HG03103 (cell line): ENCODE measurements around the gene RSBN1.
"Not testable (repeated sequence)": the region's sequence is repeated elsewhere in the genome, so short reads cannot be mapped to it uniquely, and the experiment has no call there.

Source experiments
- ATAC-seq: cut with Tn5 transposase; IDR thresholded peaks from one replicate; pipeline ENCODE4 v1.9.1; 2021; ENCODE audit warnings: low read depth; ENCODE audit not compliant: unreplicated experiment

The RSBN1 gene

DNA sequence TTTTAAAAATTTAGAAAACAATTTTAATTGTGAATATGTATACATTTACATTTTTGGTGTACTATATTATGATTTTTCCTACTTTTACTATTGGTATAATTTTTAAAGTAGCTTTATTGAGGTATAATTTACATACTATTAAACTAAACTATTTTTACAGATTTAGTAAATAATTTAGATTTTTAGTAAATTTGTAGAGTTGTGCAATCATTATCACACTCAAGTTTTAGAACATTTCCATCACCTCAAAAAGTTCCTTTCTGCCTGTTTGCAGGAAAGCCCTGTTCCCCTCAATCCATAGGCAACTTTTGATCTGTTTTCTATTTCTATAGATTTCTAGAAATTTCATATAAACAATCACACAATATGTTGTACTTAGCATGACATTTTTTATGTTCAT, 61.2 kb downstream of the RSBN1 start:
- no peak for ATAC-seq

DNA sequence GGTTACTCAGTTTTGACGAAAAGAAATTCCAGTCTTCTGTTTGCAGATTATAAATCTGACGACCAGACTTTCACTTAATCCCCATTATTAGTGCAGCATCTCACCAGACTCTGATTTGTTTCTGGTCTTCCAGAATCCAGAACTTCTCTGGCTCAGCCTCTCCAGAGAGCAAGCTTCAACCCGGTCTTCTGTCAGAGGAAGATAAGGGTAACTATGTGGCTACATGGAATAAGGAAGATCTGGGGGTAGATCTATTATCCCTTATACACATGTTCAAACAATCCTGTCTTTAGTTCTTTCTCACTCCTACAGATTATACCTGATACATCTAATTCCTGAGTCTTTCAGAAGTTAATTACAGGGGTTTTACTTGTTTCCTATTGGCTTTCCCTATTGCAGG, 62.9 kb downstream of the RSBN1 start:
- no peak for ATAC-seq

DNA sequence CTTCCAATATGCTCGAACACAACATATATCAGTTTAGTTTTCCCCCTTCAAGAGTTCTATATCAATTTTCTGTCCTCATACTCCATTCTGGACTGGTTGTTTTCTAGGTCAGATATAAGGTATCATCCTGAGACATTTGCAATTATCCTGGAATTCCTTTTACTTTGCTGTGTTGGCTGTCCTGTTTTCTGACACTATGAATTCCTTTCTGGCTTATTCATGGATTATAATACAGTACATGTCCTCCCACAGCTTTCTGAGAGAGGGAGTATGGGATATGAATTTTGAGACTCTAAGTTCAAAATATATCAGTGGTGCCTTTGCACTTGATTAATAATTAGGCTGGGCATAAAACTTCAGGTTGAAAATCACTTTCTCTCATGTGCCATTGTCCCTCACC, 64.9 kb downstream of the RSBN1 start:
- no peak for ATAC-seq

DNA sequence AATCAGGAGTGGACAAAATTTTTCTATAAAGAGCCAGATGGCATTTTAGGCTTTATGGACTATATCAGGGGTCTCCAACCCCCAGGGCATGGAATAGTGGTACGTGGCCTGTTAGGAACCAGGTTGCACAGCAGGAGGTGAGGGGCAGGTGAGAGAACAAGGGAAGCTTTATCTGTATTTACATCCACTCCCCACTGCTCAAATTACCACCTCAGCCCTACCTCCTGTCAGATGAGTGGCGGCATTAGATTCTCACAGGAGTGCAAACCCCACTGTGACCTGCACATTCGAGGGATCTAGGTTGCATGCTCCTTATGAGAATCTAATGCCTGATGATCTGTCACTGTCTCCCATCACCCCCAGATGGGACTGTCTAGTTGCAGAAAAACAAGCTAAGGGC, 66.9 kb downstream of the RSBN1 start:
- no peak for ATAC-seq

DNA sequence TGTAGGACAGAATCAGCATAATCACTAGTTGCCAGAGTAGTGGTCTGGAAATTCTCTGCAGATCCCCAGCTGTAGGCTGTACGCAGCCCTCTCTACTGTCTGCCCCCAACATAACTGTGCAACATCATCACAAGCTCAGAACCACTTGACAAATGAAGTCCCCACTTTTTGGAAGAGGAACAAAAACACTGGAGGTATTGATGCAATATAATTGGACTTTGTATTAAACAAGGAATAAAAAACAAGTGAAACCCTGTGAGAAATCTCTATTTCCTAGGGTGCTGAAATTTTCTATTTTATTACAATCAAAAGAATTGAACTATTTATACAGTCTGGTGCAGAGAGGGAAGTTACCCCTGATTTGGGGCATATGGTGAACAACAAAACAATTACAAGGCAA, 68.2 kb downstream of the RSBN1 start:
- no peak for ATAC-seq

DNA sequence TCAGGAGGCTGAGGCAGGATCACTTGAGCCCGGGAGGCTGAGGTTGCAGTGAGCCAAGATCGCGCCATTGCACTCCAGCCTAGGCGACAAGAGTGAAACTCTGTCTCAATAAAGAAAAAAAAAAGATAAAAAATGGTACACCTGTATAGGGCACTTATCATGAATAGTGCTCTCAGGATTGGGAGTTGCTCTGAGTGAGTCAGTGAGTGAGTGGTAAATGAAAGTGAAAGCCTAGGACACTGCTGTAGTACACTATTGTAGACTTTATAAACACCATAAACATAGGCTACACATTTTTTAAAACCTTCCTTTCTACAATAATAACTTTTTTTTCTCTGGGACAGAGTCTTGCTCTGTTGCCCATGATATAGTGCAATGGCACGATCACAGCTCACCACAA, 69.8 kb downstream of the RSBN1 start:
- no peak for ATAC-seq

DNA sequence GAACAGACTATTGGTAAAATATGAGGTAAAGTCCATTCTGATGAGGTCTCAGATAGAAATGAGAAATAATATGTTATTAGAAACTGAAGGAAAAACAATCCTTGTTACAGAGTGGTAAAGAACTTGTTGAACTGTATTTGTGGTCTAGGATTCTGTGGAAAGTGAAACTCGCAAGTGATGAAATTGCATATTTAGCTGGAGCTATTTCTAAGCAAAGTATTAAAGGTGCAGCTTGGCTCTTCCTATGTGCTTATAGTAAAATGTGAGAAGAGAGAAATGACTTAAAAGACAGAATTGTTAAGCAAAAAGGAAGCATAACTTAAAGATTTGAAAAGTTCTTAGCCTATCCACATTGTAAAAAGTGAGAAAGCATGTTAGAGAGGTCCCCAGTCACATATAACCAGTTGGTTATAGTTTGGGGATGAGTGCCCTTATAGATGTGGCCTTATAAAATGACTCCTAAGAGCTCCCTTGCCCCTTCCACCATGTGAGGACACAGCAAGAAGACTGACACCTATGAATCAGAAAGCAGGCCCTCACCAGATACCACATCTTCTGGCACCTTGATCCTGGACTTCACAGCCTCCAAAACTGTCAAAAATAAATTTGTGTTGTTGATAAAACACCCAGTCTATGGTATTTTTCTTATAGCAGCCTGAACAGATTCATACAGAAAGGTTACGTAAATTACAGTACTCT, 77.8 kb downstream of the RSBN1 start:
- ATAC-seq, result no peak

DNA sequence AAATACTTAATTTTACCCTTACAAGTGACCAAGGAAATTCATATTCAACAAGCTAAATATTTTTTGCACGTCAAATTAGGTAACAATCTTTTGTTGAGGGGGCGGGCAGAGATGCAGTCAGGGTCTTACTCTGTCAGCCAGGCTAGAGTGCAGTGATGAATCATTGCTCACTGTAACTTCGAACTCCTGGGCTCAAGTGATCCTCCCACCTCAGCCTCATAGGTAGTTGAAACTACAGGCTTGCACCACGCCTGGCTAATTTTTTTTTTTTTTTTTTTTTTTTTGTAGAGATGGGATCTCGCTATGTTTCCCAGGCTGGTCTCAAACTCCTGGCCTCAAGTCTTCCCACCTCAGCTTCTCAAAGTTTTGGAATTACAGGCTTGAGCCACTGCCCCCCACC, 79.5 kb downstream of the RSBN1 start:
- no peak for ATAC-seq

DNA sequence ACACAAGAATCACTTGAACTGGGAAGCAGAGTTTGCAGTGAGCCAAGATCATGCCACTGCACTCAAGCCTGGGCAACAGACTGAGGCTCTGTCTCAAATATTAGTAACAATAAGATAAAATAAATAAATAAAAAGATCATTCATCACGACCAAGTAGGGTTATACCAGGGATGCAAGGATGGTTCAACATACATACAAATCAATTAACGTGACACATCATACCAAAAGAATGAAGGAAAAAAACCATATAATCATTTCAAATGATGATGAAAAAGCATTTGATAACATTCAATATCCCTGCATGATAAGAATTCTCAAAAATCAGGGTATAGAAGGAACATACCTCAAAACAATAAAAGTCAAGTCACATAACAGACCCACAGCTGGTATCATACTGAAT, 91.3 kb downstream of the RSBN1 start:
- no peak for ATAC-seq

DNA sequence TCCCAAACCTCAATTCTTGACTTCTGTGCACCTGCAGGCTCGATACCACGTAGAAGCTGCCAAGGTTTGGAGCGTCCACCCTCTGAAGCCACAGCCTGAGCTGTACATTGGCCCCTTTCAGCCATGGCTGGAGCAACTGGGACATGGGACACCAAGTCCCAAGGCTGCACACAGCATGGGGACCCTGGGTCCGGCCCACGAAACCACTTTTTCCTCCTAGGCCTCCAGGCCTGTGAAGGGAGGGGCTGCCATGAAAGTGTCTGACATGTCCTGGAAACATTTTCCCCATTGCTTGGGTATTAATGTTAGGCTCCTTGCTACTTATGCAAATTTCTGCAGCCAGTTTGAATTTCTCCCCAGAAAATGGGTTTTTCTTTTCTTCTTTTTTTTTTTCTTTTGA, 93.7 kb downstream of the RSBN1 start:
- not testable (repeated sequence) for ATAC-seq

DNA sequence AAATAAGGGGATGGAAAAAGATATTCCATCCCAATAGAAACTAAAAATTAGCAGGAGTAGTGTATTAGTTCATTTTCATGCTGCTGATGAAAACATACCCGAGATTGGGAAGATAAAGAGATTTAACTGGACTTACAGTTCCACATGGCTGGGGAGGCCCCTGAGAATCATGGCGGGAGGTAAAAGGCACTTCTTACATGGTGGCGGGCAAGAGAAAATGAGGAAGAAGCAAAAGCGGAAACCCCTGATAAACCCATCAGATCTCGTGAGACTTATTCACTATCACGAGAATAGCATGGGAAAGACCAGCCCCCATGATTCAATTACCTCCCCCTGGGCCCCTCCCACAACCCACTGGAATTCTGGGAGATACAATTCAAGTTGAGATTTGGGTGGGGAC, 94.8 kb downstream of the RSBN1 start:
- ATAC-seq, result not testable (repeated sequence)

DNA sequence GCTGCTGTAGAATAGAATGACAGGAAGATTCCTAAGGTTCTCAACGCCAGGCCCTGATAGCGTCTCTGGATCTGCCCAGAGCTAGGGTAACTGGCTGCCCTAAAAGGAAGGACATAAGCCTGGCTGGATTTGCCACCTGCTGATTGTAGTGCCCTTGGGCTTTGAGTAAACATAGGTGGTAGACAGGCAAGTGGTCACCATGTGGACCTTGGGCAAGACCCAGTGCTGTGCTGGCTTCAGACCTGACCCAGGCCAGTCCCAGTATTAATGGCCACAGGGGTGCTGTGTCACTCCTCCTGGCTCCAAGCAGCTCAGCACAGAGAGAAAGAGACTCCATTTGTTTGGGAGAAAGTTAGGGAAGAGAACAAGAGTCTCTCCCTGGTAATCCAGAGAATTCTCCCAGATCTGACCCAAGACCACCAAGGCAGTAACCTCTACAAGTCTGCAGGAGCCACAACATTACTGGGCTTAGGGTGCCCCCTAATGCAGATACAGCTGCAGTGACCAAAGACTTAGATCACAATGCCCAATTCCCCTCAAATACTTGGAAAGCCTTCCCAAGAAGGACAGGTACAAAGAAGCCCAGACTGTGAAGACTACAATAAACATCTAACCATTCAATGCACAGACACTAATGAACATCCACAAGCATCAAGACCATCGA, 97.5 kb downstream of the RSBN1 start:
- ATAC-seq, result no peak
